ENCODE measurements around the gene WDR27.

DNA sequence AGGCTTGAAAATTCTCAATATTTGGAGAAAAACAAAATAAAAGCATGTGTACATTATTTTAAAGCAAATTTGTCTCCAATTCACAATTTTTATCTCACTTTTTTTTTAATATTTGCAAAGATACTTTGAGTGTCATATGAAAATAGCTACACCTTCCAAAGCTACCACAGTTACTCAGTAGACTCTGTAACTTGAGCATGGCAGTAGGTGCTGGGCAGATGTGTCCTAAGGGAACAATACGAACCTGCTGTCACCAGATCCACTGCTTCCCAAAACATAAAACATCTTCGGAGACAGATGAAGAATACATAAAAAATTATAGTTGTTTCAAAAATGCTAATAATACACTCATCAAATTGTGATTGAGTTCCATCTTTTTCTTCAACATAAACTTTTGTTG is 10.6 kb downstream of the WDR27 start:
- TF ChIP-seq, protein P1, sequence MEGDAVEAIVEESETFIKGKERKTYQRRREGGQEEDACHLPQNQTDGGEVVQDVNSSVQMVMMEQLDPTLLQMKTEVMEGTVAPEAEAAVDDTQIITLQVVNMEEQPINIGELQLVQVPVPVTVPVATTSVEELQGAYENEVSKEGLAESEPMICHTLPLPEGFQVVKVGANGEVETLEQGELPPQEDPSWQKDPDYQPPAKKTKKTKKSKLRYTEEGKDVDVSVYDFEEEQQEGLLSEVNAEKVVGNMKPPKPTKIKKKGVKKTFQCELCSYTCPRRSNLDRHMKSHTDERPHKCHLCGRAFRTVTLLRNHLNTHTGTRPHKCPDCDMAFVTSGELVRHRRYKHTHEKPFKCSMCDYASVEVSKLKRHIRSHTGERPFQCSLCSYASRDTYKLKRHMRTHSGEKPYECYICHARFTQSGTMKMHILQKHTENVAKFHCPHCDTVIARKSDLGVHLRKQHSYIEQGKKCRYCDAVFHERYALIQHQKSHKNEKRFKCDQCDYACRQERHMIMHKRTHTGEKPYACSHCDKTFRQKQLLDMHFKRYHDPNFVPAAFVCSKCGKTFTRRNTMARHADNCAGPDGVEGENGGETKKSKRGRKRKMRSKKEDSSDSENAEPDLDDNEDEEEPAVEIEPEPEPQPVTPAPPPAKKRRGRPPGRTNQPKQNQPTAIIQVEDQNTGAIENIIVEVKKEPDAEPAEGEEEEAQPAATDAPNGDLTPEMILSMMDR (IDR thresholded peaks at IDR 0.05) = no peak
- no peak for TF ChIP-seq POLR2A (IDR thresholded peaks at IDR 0.05)
- TF ChIP-seq POLR2AphosphoS5 (IDR thresholded peaks at IDR 0.05) = no peak
